ENCODE results near the gene FERMT3.

- TF ChIP-seq POLR2A (IDR thresholded peaks at IDR 0.05) = peak in 3 of 4 donors; percentile 97 to 99 (median 98)
- peak in 1 of 4 donors; percentile 39 for TF ChIP-seq EP300 (IDR thresholded peaks at IDR 0.05)
Measured at GRCh38 chr11:64185175-64185692, 21.3 kb upstream of the FERMT3 start.
